OCI-LY7 (cell line): Measurements from ENCODE around the gene STAG1. TPM values are rescaled to one million over a fixed set of nuclear protein-coding genes. Genes with fewer than 3 reads are reported as not detected.
"Not testable (repeated sequence)": the region's sequence is repeated elsewhere in the genome, so short reads cannot be mapped to it uniquely, and the experiment has no call there.

Source experiments
- BruUV-seq: library from RNA; stranded (reverse); fragments of 400-500 nt; replicated peaks from 2 replicates; lab custom pipeline; 2021; lab: Mats Ljungman, UMichigan
- CTCF ChIA-PET: fragments of 300-600 bp; sonication (Branson Sonifier 250); formaldehyde crosslinking; loops from one replicate; lab custom pipeline; 2022; ENCODE audit warnings: antibody characterized with exemption; ENCODE audit not compliant: unreplicated experiment; lab: Charles Lee
- POLR2A ChIA-PET: fragments of 300-600 bp; sonication (Branson Sonifier 250); formaldehyde crosslinking; loops from one replicate; lab custom pipeline; 2022; ENCODE audit warnings: antibody characterized with exemption; lab: Charles Lee
- DNase-seq: peaks from one replicate; pipeline ENCODE4 v3.0.0-alpha.2; 2015; ENCODE audit warnings: low spot score
- H2AFZ ChIP-seq: fragments of 200-600 bp; sonication (generic), shearing (Covaris generic); 2 replicates; pipeline ENCODE4 v1.6.1; 2014; ENCODE audit warnings: mild to moderate bottlenecking, antibody characterized with exemption, low read length, moderate library complexity
- H3K27ac ChIP-seq: fragments of 200-600 bp; sonication (generic); 2 replicates; pipeline ENCODE4 v1.5.1; 2014; ENCODE audit warnings: mixed run types, low read depth, mild to moderate bottlenecking, moderate library complexity, low read length, inconsistent platforms; ENCODE audit not compliant: poor library complexity, severe bottlenecking
- H3K36me3 ChIP-seq: fragments of 200-600 bp; sonication (generic); 2 replicates; pipeline ENCODE4 v1.6.1; 2014; ENCODE audit warnings: mild to moderate bottlenecking, antibody characterized with exemption, low read length, moderate library complexity, mixed read lengths; ENCODE audit not compliant: insufficient read depth
- H3K4me1 ChIP-seq: fragments of 200-600 bp; sonication (generic); 2 replicates; pipeline ENCODE4 v1.5.1; 2014; ENCODE audit warnings: mild to moderate bottlenecking, low read length; ENCODE audit not compliant: insufficient read depth, poor library complexity, severe bottlenecking
- H3K4me2 ChIP-seq: fragments of 200-600 bp; sonication (generic); 2 replicates; pipeline ENCODE4 v1.6.1; 2014; ENCODE audit warnings: mild to moderate bottlenecking, low read length
- H3K4me3 ChIP-seq: fragments of 200-600 bp; sonication (generic); 2 replicates; pipeline ENCODE4 v1.5.1; 2014; ENCODE audit warnings: mild to moderate bottlenecking, low read depth, low read length; ENCODE audit not compliant: poor library complexity, severe bottlenecking
- H3K79me2 ChIP-seq: fragments of 200-600 bp; sonication (generic); 2 replicates; pipeline ENCODE4 v1.6.1; 2016; ENCODE audit warnings: low read depth, mild to moderate bottlenecking, low read length, moderate library complexity, mixed read lengths; ENCODE audit not compliant: insufficient read depth
- H3K9me2 ChIP-seq: fragments of 200-600 bp; sonication (generic); 2 replicates; pipeline ENCODE4 v1.6.1; 2016; ENCODE audit warnings: mild to moderate bottlenecking, low read length, mixed read lengths; ENCODE audit not compliant: insufficient read depth
- H3K9me3 ChIP-seq: fragments of 200-600 bp; sonication (generic); 2 replicates; pipeline ENCODE4 v1.6.1; 2014; ENCODE audit warnings: mild to moderate bottlenecking, mixed run types, low read length, mixed read lengths
- H4K20me1 ChIP-seq: fragments of 200-600 bp; sonication (generic); 2 replicates; pipeline ENCODE4 v1.6.1; 2014; ENCODE audit warnings: mild to moderate bottlenecking, antibody characterized with exemption, low read length, moderate library complexity, mixed read lengths; ENCODE audit not compliant: insufficient read depth
- CTCF ChIP-seq: fragments of 200-600 bp; sonication (generic); conservative IDR thresholded peaks from 2 replicates; pipeline ENCODE4 v1.5.1; 2014; ENCODE audit warnings: mild to moderate bottlenecking, antibody characterized with exemption, low read length, moderate library complexity, mixed read lengths
- EZH2phosphoT487 ChIP-seq: fragments of 200-600 bp; sonication (generic); IDR thresholded peaks from 2 replicates; pipeline ENCODE4 v1.6.1; 2018; ENCODE audit warnings: low read depth, borderline replicate concordance, mild to moderate bottlenecking, mixed run types, antibody characterized with exemption, low read length, moderate library complexity, mixed read lengths
- intact Hi-C: fragments of 100-400 bp; cut with micrococcal nuclease; formaldehyde crosslinking; loops from one replicate; pipeline ENCODE4 v1.10.0; 2022; ENCODE audit not compliant: unreplicated experiment
- total RNA-seq, 2 experiments: library from RNA; depleted of rRNA in 1 of 2; stranded (reverse); fragments of >200 nt in 1 of 2; shearing (Covaris generic) in 1 of 2; gene quantifications; 2 replicates each; pipeline ENCODE4 v1.2.3, GENCODE V29; 2014 to 2022

The STAG1 gene
- total RNA-seq, 2 experiments from 2014 or later = 30.7 to 46.6 TPM

GRCh38 chr3:136518102-136518501 lies 234.1 kb downstream of the STAG1 start:
- intact Hi-C loops = no loop called here
- Histone ChIP-seq H3K79me2 (no peaks in the 10 kb centered on the region), H2AFZ (no peak overlapping the region), H3K27ac (no peak overlapping the region), H3K4me1 (no peaks in the 10 kb centered on the region), H3K4me3 (no peak overlapping the region), H3K9me2 (no peaks in the 10 kb centered on the region), H4K20me1 (no peaks in the 10 kb centered on the region), H3K9me3 (no peaks in the 10 kb centered on the region), H3K4me2 (no peak overlapping the region), H3K36me3 (peaks cover 10% of the 10 kb centered on the region; the same call in 1 of the 2 replicates)
- no TSS peak for BruUV-seq
- no peak for DNase-seq
- POLR2A ChIA-PET = interaction anchor here (0.6 to 0.7 kb wide), 2 partner anchors 97 to 168 kb away, joined by 3 read pairs; no protein-coding TSS in a partner anchor
- CTCF ChIA-PET = no interaction called here
- TF ChIP-seq CTCF (no peak), EZH2phosphoT487 (no peak)

GRCh38 chr3:136516656-136517055 lies 235.5 kb downstream of the STAG1 start:
- no peak for TF ChIP-seq EZH2phosphoT487
- TF ChIP-seq CTCF = no peak
- no TSS peak for BruUV-seq
- Histone ChIP-seq H3K27ac (no peak overlapping the region), H3K4me3 (no peak overlapping the region), H3K4me2 (no peak overlapping the region), H3K79me2 (no peaks in the 10 kb centered on the region), H3K36me3 (peaks cover 15% of the 10 kb centered on the region; the same call in 1 of the 2 replicates), H3K9me3 (no peaks in the 10 kb centered on the region), H3K9me2 (no peaks in the 10 kb centered on the region), H2AFZ (no peak overlapping the region), H3K4me1 (no peaks in the 10 kb centered on the region), H4K20me1 (no peaks in the 10 kb centered on the region)
- DNase-seq = no peak
- ChIA-PET POLR2A (no interaction called here), CTCF (no interaction called here)
- intact Hi-C loops = no loop called here

- Histone ChIP-seq H2AFZ (no peak overlapping the region), H4K20me1 (no peaks in the 10 kb centered on the region), H3K4me2 (no peak overlapping the region), H3K4me3 (no peak overlapping the region), H3K79me2 (no peaks in the 10 kb centered on the region), H3K9me2 (no peaks in the 10 kb centered on the region), H3K36me3 (peaks cover 15% of the 10 kb centered on the region; the same call in 1 of the 2 replicates), H3K27ac (no peak overlapping the region), H3K4me1 (no peaks in the 10 kb centered on the region), H3K9me3 (no peaks in the 10 kb centered on the region)
- POLR2A ChIA-PET = no interaction called here
- intact Hi-C loops = no loop called here
- DNase-seq = no peak
- TF ChIP-seq CTCF = no peak
- TF ChIP-seq EZH2phosphoT487 = no peak
- BruUV-seq = no TSS peak
- CTCF ChIA-PET = no interaction called here
These were observed 236.1 kb downstream of the STAG1 start for GRCh38 chr3:136516095-136516494.

- H3K9me3 ChIP-seq, H3K27ac ChIP-seq, H3K4me3 ChIP-seq, CTCF ChIA-PET, H4K20me1 ChIP-seq, H3K4me1 ChIP-seq, H3K9me2 ChIP-seq, intact Hi-C loops, BruUV-seq, H3K79me2 ChIP-seq, H3K4me2 ChIP-seq, POLR2A ChIA-PET, H2AFZ ChIP-seq, DNase-seq: not testable (repeated sequence)
- H3K36me3 ChIP-seq = peaks cover 15% of the 10 kb centered on the region; the same call in 1 of the 2 replicates
These were observed 237.6 kb downstream of the STAG1 start for GRCh38 chr3:136514533-136514932.
